HCT116 (cell line): ENCODE results near the gene CFB. TPM values are rescaled to one million over a fixed set of nuclear protein-coding genes. Genes with fewer than 3 reads are reported as not detected.

Source experiments
- ATAC-seq: fragments of 200-7000 bp; cut with Tn5 transposase; 2 replicates; pipeline ENCODE4 v1.9.1; 2020; ENCODE audit warnings: mild to moderate bottlenecking, moderate library complexity
- BruUV-seq: library from RNA; stranded (reverse); fragments of 400-500 nt; replicated peaks from 2 replicates; lab custom pipeline; 2021; lab: Mats Ljungman, UMichigan
- CTCF ChIA-PET: fragments of 300-600 bp; sonication (Branson Sonifier 250); formaldehyde crosslinking; loops from one replicate; lab custom pipeline; 2021; ENCODE audit warnings: antibody characterized with exemption; lab: Charles Lee
- POLR2A ChIA-PET: fragments of 300-600, 350-600 bp; sonication (Branson Sonifier 250); formaldehyde crosslinking; loops from one replicate; lab custom pipeline; 2021; ENCODE audit warnings: antibody characterized with exemption; lab: Charles Lee
- RAD21 ChIA-PET, 2 experiments: fragments of 300-600 bp; sonication (Branson Sonifier 250); formaldehyde crosslinking; loops; one replicate each; lab custom pipeline; 2023; ENCODE audit warnings: low total read pairs in 2 of 2; ENCODE audit not compliant: uncharacterized antibody in 2 of 2, unreplicated experiment in 2 of 2, low non-redundant PET in 1 of 2; lab: Charles Lee
- DNase-seq: peaks from one replicate; pipeline ENCODE4 v3.0.0-alpha.2; 2010; ENCODE audit warnings: low read depth, low spot score
- H2AFZ ChIP-seq: fragments of 200-600 bp; shearing (Covaris generic), sonication (generic); 2 replicates; pipeline ENCODE4 v1.6.1; 2017; ENCODE audit warnings: low read depth, mixed run types, mixed read lengths, antibody characterized with exemption, low read length; ENCODE audit not compliant: poor library complexity, severe bottlenecking
- H3K27ac ChIP-seq: 2 replicates; pipeline ENCODE4 v1.5.1; 2012; ENCODE audit warnings: low read depth, low read length
- H3K27me3 ChIP-seq: fragments of 200-600 bp; sonication (generic); 2 replicates; pipeline ENCODE4 v1.6.1; 2016; ENCODE audit warnings: mixed run types, low read length, mixed read lengths; ENCODE audit not compliant: insufficient read depth
- H3K36me3 ChIP-seq, 2 experiments: fragments of 200-500 bp in 1 of 2; fragments of 200-600 bp in 1 of 2; sonication (Bioruptor generic) in 1 of 2; sonication (generic) in 1 of 2; 2 replicates each; pipeline versions ENCODE4 v1.5.1 to v1.6.1; 2014 to 2016; ENCODE audit warnings: low read length in 2 of 2, inconsistent platforms in 1 of 2, mixed read lengths in 1 of 2, mixed run types in 1 of 2; ENCODE audit not compliant: insufficient read depth in 2 of 2, control insufficient read depth in 1 of 2
- H3K4me1 ChIP-seq, 2 experiments: fragments of 200-600 bp in 1 of 2; sonication (generic) in 1 of 2; 2 replicates each; pipeline versions ENCODE4 v1.5.1 to v1.6.1; 2012 to 2017; ENCODE audit warnings: low read length in 2 of 2, inconsistent platforms in 1 of 2, mild to moderate bottlenecking in 1 of 2, mixed read lengths in 1 of 2, mixed run types in 1 of 2, moderate library complexity in 1 of 2; ENCODE audit not compliant: insufficient read depth in 2 of 2, control insufficient read depth in 1 of 2
- H3K4me2 ChIP-seq: fragments of 200-600 bp; sonication (generic); 2 replicates; pipeline ENCODE4 v1.6.1; 2017; ENCODE audit warnings: mixed run types, low read length, mixed read lengths
- H3K4me3 ChIP-seq, 2 experiments: fragments of 200-600 bp in 1 of 2; sonication (generic) in 1 of 2; replicated peaks in 1 of 2; 2 replicates each; pipeline ENCODE4 v1.5.1; 2011 to 2016; ENCODE audit warnings: low read length in 2 of 2, control low read depth in 1 of 2, low read depth in 1 of 2, mild to moderate bottlenecking in 1 of 2, mixed read lengths in 1 of 2, mixed run types in 1 of 2
- H3K79me2 ChIP-seq: fragments of 200-600 bp; sonication (generic); 2 replicates; pipeline ENCODE4 v1.6.1; 2017; ENCODE audit warnings: mild to moderate bottlenecking, mixed run types, low read length, moderate library complexity, mixed read lengths; ENCODE audit not compliant: insufficient read depth
- H3K9ac ChIP-seq: fragments of 200-600 bp; sonication (generic); 2 replicates; pipeline ENCODE4 v1.6.1; 2016; ENCODE audit warnings: low read length, mixed read lengths
- H3K9me2 ChIP-seq: fragments of 200-600 bp; sonication (generic), shearing (Covaris generic); 2 replicates; pipeline ENCODE4 v1.6.1; 2017; ENCODE audit warnings: mixed run types, mild to moderate bottlenecking, moderate library complexity; ENCODE audit not compliant: insufficient read depth
- H3K9me3 ChIP-seq, 2 experiments: fragments of 200-500 bp in 1 of 2; fragments of 200-600 bp in 1 of 2; sonication (Bioruptor generic) in 1 of 2; sonication (generic) in 1 of 2; 2 replicates each; pipeline ENCODE4 v1.6.1; 2014 to 2017; ENCODE audit warnings: low read length in 2 of 2, mixed read lengths in 2 of 2, inconsistent platforms in 1 of 2, low read depth in 1 of 2, mild to moderate bottlenecking in 1 of 2, mixed run types in 1 of 2, moderate library complexity in 1 of 2; ENCODE audit not compliant: control insufficient read depth in 1 of 2, insufficient read depth in 1 of 2
- H4K20me1 ChIP-seq: fragments of 200-600 bp; sonication (generic), shearing (Covaris generic); 2 replicates; pipeline ENCODE4 v1.6.1; 2017; ENCODE audit warnings: mixed run types, mild to moderate bottlenecking, moderate library complexity; ENCODE audit not compliant: insufficient read depth
- CEBPB ChIP-seq: IDR thresholded peaks from 2 replicates; pipeline ENCODE4 v1.6.1; 2012; ENCODE audit warnings: low read depth
- EZH2 ChIP-seq: fragments of 200-600 bp; sonication (generic); IDR thresholded peaks from 2 replicates; pipeline ENCODE4 v1.6.1; 2017; ENCODE audit warnings: antibody characterized with exemption, mixed run types
- EZH2phosphoT487 ChIP-seq: fragments of 200-600 bp; IDR thresholded peaks from 2 replicates; pipeline ENCODE4 v1.6.1; 2018; ENCODE audit warnings: antibody characterized with exemption, borderline replicate concordance
- FOSL1 ChIP-seq: IDR thresholded peaks from 2 replicates; pipeline ENCODE4 v1.6.1; 2012; ENCODE audit warnings: low read depth
- JUND ChIP-seq: IDR thresholded peaks from 2 replicates; pipeline ENCODE4 v1.6.1; 2012
- POLR2A ChIP-seq: IDR thresholded peaks from 2 replicates; pipeline ENCODE4 v1.7.0; 2011; ENCODE audit warnings: borderline replicate concordance; ENCODE audit not compliant: insufficient read depth, insufficient read length; ENCODE audit errors: extremely low read depth
- RAD21 ChIP-seq: IDR thresholded peaks from 2 replicates; pipeline ENCODE4 v1.6.1; 2012; ENCODE audit warnings: low read depth, mild to moderate bottlenecking
- SP1 ChIP-seq: IDR thresholded peaks from 2 replicates; pipeline ENCODE4 v1.6.1; 2012; ENCODE audit warnings: low read depth
- SRF ChIP-seq: IDR thresholded peaks from 2 replicates; pipeline ENCODE4 v1.6.1; 2012; ENCODE audit warnings: low read depth
- YY1 ChIP-seq: IDR thresholded peaks from 2 replicates; pipeline ENCODE4 v1.6.1; 2011; ENCODE audit warnings: low read length, low read depth, moderate library complexity, mild to moderate bottlenecking; ENCODE audit not compliant: insufficient replicate concordance; ENCODE audit errors: extremely low read depth
- ZFX ChIP-seq: fragments of 450-650 bp; IDR thresholded peaks from 2 replicates; pipeline ENCODE4 v1.6.1; 2017
- ZNF274 ChIP-seq: fragments of 200-500 bp; sonication (Bioruptor generic); IDR thresholded peaks from 2 replicates; pipeline ENCODE4 v1.6.1; 2014; ENCODE audit warnings: mild to moderate bottlenecking, low read depth, low read length, inconsistent platforms
- intact Hi-C: fragments of 100-400 bp; cut with micrococcal nuclease; formaldehyde crosslinking; loops from 2 replicates; pipeline ENCODE4 v1.10.0; 2022
- total RNA-seq: library from RNA; stranded (reverse); gene quantifications from one replicate; pipeline ENCODE4 v1.2.1, GENCODE V29; 2021; ENCODE audit not compliant: unreplicated experiment
- TF ChIP-seq, protein P1 (sequence below): IDR thresholded peaks from 2 replicates; pipeline ENCODE4 v1.6.1; 2012
- TF ChIP-seq, protein P2 (sequence below), 3 experiments: fragments of 200-600 bp in 1 of 3; sonication (generic) in 1 of 3; IDR thresholded peaks in 2 of 3; conservative IDR thresholded peaks in 1 of 3; 2 replicates each; pipeline ENCODE4 v1.5.1; 2012 to 2017; ENCODE audit warnings: low read depth in 2 of 3, low read length in 2 of 3, antibody characterized with exemption in 1 of 3, borderline replicate concordance in 1 of 3, control low read depth in 1 of 3, mild to moderate bottlenecking in 1 of 3, mixed read lengths in 1 of 3, mixed run types in 1 of 3, moderate library complexity in 1 of 3; ENCODE audit not compliant: insufficient read depth in 1 of 3
- TF ChIP-seq, protein P3 (sequence below): IDR thresholded peaks from 2 replicates; pipeline ENCODE4 v1.6.1; 2012; ENCODE audit warnings: low read depth
- TF ChIP-seq, protein P4 (sequence below): IDR thresholded peaks from 2 replicates; pipeline ENCODE4 v1.6.1; 2012
- TF ChIP-seq, protein P5 (sequence below): IDR thresholded peaks from 2 replicates; pipeline ENCODE4 v1.6.1; 2011; ENCODE audit warnings: mild to moderate bottlenecking, low read length, moderate library complexity; ENCODE audit not compliant: insufficient replicate concordance; ENCODE audit errors: extremely low read depth

CFB gene
- total RNA-seq, 1 experiment from 2014 or later = 1.5 TPM

DNA sequence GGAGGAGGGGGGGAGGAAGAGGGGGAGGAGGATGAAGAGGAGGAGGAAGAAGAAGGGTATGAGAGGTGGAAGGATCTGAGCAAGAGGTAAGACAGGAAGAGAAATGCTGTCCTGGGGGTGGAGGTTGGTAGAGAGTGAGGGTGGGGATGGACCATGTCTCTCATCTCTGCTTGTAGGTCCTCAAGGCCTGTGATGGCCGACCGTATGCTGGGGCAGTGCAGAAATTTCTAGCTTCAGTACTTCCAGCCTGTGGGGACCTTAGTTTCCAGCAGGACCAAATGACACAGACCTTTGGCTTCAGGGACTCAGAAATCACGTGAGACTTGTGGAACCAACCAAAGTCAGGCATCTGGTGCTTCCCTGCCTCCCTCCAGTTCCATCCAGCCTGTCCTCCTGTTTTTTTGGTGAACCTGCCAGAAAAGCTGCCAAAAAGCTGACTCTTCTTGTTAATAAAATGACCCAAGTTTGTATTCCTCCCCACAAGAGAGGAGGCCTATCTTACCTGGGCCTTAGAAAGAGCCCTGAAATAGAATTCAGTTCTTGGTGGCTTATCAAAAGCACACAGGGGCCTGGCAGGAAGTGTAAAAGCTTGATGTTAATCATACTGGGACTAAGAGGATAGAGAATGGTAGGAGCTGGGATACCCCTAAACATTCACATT lies 33.5 kb downstream of the CFB start:
- no peak for DNase-seq
- Histone ChIP-seq H3K4me2 (no peak overlapping the region), H3K27ac (no peak overlapping the region), H3K9ac (no peak overlapping the region), H3K4me1 (no peaks in the 10 kb centered on the region), H4K20me1 (no peaks in the 10 kb centered on the region), H3K27me3 (no peaks in the 10 kb centered on the region), H3K79me2 (no peaks in the 10 kb centered on the region), H2AFZ (no peak overlapping the region), H3K36me3 (no peaks in the 10 kb centered on the region), H3K4me3 (no peak overlapping the region), H3K9me2 (no peaks in the 10 kb centered on the region)
- intact Hi-C loops = no loop called here
- no peak for ATAC-seq
- ChIA-PET RAD21 (no interaction called here), CTCF (no interaction called here), POLR2A (no interaction called here)
- no TSS peak for BruUV-seq
- no peak for TF ChIP-seq POLR2A
- no peak for TF ChIP-seq ZNF274
- no peak for TF ChIP-seq EZH2phosphoT487
- TF ChIP-seq EZH2 = no peak
- TF ChIP-seq, protein P1, sequence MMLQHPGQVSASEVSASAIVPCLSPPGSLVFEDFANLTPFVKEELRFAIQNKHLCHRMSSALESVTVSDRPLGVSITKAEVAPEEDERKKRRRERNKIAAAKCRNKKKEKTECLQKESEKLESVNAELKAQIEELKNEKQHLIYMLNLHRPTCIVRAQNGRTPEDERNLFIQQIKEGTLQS = no peak
- TF ChIP-seq, protein P2, sequence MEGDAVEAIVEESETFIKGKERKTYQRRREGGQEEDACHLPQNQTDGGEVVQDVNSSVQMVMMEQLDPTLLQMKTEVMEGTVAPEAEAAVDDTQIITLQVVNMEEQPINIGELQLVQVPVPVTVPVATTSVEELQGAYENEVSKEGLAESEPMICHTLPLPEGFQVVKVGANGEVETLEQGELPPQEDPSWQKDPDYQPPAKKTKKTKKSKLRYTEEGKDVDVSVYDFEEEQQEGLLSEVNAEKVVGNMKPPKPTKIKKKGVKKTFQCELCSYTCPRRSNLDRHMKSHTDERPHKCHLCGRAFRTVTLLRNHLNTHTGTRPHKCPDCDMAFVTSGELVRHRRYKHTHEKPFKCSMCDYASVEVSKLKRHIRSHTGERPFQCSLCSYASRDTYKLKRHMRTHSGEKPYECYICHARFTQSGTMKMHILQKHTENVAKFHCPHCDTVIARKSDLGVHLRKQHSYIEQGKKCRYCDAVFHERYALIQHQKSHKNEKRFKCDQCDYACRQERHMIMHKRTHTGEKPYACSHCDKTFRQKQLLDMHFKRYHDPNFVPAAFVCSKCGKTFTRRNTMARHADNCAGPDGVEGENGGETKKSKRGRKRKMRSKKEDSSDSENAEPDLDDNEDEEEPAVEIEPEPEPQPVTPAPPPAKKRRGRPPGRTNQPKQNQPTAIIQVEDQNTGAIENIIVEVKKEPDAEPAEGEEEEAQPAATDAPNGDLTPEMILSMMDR (IDR thresholded peaks at IDR 0.05 in 2 of 3, conservative IDR thresholded peaks at IDR 0.05 in 1 of 3; ENCODE audit: borderline replicate concordance in 1 of 3, insufficient read depth in 1 of 3, low read depth in 2 of 3, low read length in 2 of 3) = no peak
- TF ChIP-seq SRF = no peak
- no peak for TF ChIP-seq SP1
- TF ChIP-seq RAD21 = no peak
- no peak for TF ChIP-seq YY1
- no peak for TF ChIP-seq JUND
- TF ChIP-seq, protein P3, sequence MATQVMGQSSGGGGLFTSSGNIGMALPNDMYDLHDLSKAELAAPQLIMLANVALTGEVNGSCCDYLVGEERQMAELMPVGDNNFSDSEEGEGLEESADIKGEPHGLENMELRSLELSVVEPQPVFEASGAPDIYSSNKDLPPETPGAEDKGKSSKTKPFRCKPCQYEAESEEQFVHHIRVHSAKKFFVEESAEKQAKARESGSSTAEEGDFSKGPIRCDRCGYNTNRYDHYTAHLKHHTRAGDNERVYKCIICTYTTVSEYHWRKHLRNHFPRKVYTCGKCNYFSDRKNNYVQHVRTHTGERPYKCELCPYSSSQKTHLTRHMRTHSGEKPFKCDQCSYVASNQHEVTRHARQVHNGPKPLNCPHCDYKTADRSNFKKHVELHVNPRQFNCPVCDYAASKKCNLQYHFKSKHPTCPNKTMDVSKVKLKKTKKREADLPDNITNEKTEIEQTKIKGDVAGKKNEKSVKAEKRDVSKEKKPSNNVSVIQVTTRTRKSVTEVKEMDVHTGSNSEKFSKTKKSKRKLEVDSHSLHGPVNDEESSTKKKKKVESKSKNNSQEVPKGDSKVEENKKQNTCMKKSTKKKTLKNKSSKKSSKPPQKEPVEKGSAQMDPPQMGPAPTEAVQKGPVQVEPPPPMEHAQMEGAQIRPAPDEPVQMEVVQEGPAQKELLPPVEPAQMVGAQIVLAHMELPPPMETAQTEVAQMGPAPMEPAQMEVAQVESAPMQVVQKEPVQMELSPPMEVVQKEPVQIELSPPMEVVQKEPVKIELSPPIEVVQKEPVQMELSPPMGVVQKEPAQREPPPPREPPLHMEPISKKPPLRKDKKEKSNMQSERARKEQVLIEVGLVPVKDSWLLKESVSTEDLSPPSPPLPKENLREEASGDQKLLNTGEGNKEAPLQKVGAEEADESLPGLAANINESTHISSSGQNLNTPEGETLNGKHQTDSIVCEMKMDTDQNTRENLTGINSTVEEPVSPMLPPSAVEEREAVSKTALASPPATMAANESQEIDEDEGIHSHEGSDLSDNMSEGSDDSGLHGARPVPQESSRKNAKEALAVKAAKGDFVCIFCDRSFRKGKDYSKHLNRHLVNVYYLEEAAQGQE = no peak
- TF ChIP-seq, protein P4, sequence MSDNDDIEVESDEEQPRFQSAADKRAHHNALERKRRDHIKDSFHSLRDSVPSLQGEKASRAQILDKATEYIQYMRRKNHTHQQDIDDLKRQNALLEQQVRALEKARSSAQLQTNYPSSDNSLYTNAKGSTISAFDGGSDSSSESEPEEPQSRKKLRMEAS = no peak
- TF ChIP-seq ZFX = no peak
- no peak for TF ChIP-seq FOSL1
- TF ChIP-seq, protein P5, sequence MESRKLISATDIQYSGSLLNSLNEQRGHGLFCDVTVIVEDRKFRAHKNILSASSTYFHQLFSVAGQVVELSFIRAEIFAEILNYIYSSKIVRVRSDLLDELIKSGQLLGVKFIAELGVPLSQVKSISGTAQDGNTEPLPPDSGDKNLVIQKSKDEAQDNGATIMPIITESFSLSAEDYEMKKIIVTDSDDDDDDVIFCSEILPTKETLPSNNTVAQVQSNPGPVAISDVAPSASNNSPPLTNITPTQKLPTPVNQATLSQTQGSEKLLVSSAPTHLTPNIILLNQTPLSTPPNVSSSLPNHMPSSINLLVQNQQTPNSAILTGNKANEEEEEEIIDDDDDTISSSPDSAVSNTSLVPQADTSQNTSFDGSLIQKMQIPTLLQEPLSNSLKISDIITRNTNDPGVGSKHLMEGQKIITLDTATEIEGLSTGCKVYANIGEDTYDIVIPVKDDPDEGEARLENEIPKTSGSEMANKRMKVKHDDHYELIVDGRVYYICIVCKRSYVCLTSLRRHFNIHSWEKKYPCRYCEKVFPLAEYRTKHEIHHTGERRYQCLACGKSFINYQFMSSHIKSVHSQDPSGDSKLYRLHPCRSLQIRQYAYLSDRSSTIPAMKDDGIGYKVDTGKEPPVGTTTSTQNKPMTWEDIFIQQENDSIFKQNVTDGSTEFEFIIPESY = no peak
- no peak for TF ChIP-seq CEBPB
- TF ChIP-seq, all 23 proteins: peak for 0
- H3K9me3 ChIP-seq = no peaks in the 10 kb centered on the region
